Hematopoietic multipotent progenitor cell treated with erythropoietin and hydrocortisone succinate and interleukin-3 and kit ligand, for 17 days (in vitro differentiated cells): ENCODE results near the gene KRTAP10-2.

Experiments
- DNase-seq: peaks from one replicate; pipeline ENCODE4 v3.0.0-alpha.2; 2015; ENCODE audit warnings: low spot score

Gene KRTAP10-2

DNA sequence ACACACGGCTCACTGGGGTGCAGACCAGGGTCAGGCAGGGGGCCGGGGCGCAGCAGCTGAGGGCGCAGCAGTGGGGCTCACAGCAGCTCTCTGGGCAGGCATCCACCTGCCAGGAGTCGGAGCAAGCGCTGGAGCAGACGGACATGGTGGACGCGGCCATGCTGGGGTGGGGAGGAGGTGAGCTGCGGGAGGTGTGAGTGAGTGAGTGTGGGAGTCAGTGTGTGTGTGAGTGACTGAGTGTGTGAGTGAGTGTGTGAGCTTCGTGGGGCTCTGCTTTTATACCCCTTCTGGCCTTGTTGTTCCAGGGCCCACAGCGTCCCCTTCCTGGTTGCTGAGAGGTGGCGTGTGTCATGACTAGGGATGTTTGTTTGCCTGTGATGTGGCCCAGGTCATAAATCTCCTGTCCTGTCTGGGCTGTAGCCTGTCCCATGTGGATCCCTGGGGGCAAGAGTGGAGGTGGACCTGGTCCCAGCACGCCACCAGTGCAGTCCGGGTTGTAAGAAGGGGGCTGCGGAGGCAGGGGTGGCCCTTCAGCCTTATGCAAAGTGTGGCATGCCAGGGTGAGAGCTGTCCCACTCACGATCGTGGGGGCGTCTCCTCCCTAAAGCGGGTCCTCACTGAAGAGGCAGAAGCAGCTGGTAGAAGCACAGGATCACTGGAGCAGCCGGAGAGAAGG, 11.2 kb downstream of the KRTAP10-2 start, which contains the start of gene KRTAP10-1:
TSS of gene KRTAP10-1 (minus strand) at position 205 of the 676 bp plus-strand sequence. CDS start at position 160, 45 bp downstream.
- DNase-seq, result no peak

- DNase-seq, result no peak
These were observed 12.3 kb downstream of the KRTAP10-2 start for GRCh38 chr21:44539046-44539445.

GRCh38 chr21:44537930-44538911, 13.1 kb downstream of the KRTAP10-2 start:
- DNase-seq, result no peak

DNA sequence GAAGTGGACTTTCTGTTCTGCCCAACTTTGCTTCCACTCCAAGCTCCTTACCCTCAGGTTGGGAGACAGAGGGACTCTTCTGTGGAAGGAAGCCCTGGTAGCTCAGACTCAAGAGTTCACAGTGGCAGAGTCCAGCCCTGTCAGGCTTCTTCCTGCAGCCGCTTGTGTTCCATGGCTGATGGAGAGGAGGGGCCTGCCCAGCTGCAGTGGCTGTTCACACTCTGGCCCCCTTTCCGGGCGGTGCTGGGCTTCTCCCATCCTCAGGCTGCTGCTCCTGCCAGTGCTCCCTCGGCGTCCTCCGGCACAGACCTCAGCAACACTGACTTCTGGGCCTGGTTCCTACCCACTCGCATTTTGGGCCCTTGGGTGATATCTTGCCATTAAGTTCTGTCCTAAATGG, 15.3 kb downstream of the KRTAP10-2 start:
- DNase-seq, result no peak

GRCh38 chr21:44534688-44535087, 16.6 kb downstream of the KRTAP10-2 start:
- no peak for DNase-seq

DNA sequence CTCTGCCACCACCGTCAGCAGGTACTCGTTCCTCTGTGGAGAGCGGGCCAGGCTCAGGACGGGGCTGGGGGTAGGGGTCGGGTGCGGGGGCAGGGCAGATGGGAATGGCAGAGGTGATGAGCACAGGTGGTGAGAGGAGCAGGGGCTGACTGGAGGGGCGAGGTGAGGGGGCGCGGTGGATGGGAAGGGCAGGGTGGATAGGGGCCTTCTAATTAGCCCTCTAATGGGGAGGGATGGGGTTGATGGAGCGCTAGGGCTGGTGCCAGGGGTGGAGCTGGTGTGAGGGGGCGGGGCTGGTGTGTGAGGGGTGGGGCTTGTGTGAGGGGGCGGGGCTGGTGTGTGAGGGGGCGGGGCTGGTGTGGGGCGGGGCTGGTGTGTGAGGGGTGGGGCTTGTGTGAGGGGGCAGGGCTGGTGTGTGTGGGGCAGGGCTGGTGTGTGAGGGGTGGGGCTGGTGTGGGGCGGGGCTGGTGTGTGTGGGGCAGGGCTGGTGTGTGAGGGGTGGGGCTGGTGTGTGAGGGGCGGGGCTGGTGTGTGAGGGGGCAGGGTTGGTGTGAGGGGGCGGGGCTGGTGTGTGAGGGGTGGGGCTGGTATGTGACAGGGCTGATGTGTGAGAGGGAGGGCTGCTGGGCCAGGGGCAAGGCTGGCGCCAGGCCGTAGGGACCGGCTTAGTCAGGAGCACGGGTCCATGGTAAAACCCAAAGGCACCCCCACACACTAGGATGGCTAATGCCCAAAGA, 17.2 kb downstream of the KRTAP10-2 start:
- DNase-seq, result no peak

DNA sequence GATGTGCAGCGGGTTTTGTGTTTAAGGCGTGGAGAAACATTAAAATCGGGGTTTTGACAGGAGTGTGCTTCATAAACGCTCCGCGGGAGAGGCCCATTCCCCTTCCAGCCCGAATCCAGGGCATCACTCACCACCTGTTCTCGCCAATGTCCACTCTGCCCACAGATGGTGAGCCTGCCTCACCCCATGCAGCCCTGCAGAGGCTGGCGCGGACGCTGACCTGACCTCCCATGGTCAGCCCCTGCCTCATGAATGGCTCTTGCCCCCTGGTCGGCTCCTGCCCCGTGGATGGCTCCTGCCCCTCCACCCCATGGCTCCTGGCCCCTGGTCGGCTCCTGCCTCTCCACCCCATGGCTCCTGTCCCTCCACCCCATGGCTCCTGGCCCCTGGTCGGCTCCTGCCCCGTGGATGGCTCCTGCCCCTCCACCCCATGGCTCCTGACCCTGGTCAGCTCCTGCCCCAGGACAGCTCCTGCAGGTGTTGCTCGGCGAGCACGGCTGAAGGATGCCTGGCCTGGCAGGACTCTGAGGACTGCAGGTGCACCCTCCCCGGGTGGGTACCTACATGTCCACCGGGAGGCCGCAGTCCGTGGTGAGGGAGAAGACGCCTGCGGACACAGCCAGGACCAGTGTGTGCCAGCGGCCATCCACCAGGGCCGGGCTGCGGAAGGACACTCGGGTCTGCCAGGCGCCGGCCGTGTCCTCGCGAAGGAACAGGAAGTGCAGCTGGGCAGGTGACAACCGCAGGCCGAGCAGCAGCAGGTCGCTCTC, 18.0 kb downstream of the KRTAP10-2 start:
- no peak for DNase-seq

- no peak for DNase-seq
These were observed 18.6 kb downstream of the KRTAP10-2 start for GRCh38 chr21:44532712-44533111.

DNA sequence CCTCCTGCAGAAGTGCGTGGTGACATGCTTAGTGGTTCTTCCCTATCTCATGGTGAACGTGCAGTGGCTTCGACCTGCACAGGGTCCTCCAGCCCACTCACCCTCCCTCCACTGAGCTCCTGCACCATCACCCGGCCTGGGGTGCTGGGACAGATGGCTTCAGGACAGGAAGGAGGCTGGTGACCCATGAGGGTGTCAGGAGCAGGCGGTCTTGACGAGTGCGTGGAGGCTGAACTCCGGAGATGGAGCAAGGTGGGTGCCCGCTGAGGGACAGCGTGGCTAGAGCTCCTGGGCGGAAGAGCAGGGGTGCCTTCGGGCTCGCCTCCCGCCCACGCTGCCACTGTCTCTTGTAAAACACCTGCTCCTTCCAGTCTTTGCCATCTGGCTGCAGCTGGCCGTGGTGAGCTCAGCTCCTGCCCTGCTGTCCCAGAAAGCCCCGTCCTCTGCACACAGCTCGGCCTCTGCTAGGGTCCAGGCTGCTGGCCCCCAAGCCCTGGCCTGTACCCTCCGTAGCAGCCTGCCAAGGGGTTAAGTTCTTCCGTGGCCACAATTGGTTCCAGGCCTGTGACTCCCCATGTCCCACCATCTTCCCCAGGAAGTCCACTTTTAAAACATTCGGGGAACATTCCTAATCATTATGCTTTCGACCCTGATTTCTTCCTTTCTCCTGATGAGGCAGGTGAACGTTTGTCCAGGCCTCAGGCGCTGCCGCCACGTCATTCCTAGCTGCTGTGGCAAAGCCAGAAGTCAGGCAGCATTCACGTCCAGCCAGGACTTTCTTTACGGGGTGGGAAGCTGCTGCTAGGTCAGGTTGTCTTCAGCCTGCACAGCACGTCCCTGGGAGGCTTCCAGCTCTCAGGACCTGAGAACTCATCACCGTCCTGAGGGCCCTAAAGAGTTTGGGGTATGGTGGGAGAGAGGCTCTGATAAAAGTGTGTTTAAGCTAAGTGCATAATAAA, 19.4 kb downstream of the KRTAP10-2 start:
- DNase-seq, result no peak

DNA sequence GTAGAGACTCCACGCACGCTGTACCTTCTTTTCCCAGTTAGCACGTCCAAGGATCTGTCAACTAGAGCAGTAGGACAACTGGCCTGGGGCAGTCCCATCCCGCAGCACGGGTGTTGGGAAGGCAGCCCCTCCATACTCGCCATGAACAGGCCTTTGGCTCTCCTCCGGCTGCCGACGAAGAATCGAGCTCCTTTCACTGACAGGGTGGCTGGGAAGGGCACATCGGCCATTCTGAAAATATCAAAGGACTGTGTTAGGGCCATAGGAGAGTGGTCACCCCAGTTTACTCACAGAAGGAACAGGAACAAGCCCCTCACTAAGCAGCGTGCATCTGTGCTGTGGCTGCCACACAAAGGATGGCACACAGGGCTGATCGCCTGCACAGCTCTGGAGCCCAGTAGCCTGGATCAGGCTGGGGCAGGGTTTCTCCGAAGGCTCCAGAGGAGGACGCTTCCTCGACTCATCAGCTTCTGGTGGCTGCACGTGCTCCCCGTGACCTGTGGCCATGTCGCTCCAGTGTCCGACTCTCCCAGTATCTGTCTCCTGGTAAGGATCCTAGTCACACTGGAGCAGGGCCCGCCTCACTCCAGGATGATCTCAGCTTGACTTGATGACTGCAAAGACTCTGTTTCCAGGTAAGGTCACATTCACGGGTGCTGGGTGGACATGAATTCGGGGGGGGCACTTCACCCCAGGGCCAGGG, 20.3 kb downstream of the KRTAP10-2 start:
- no peak for DNase-seq

GRCh38 chr21:44530221-44530902, 20.9 kb downstream of the KRTAP10-2 start:
- DNase-seq, result no peak

DNA sequence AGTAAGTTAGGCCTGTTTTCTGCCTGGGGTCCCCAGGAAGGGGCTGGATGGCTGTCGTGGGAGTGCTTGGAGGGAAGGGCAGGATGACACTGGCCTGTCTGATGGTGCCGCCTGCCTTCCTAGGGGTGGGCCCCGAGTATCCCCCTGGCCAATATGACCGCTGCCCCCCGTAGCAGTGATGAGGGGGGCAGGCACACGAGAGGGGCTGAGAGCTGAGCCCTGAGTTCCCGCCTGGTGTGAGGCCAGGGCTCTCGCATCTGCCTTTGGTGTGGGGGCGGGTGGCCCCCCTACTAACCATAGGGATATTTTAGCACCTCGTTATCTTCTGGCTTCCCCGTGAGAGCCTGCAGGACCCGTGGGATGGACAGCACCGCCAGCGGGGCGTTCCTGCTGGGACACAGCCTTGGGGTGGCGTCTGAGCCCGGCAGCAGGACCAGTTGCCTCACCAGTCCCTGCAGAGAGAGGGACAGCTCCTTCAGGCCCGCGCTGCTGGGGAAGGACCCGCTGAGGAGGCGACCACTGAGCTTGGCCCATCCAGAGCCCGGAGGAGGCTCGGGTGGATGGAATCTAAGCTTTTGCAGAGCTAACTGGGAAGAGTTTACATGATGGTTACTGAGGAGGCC, 21.7 kb downstream of the KRTAP10-2 start:
- DNase-seq, result no peak

DNA sequence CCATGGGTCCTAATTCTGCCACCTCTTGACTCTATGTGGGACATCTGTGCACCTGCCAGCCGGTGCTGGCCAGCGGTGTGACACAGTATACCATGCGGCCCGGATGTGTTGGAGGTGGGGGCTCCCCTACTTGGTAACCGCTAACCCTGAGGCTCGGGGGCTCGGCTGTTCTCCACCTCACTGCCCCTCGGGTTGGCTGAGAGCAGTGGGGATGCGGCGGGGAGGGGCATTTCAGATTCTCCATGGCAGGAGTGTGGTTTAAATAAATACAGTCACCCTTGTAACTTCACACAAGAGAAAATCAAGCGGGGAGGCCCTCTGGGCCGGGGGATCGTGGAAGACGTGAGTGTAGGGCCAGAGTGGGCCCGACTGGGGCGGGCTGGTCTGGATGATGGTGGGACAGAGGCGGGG, 22.3 kb downstream of the KRTAP10-2 start:
- DNase-seq, result no peak

GRCh38 chr21:44528634-44528995, 22.7 kb downstream of the KRTAP10-2 start:
- DNase-seq, result no peak

GRCh38 chr21:44527983-44528633, 23.2 kb downstream of the KRTAP10-2 start:
- DNase-seq, result no peak

GRCh38 chr21:44527156-44527982, 23.9 kb downstream of the KRTAP10-2 start:
- no peak for DNase-seq
